NCI-H2196 treated with DMSO at 0.1 percent for 48 hours (cell line): ENCODE results near the gene TEKT5.
A peak's percentile ranks its signal among the peaks of the same experiment; 100 is the strongest.
"Not testable (repeated sequence)": the region's sequence is repeated elsewhere in the genome, so short reads cannot be mapped to it uniquely, and the experiment has no call there.

Experiments
- DNase-seq: peaks from one replicate; lab custom pipeline; 2025; ENCODE audit not compliant: unreplicated experiment; lab: John Stamatoyannopoulos, UW

Gene TEKT5

DNA sequence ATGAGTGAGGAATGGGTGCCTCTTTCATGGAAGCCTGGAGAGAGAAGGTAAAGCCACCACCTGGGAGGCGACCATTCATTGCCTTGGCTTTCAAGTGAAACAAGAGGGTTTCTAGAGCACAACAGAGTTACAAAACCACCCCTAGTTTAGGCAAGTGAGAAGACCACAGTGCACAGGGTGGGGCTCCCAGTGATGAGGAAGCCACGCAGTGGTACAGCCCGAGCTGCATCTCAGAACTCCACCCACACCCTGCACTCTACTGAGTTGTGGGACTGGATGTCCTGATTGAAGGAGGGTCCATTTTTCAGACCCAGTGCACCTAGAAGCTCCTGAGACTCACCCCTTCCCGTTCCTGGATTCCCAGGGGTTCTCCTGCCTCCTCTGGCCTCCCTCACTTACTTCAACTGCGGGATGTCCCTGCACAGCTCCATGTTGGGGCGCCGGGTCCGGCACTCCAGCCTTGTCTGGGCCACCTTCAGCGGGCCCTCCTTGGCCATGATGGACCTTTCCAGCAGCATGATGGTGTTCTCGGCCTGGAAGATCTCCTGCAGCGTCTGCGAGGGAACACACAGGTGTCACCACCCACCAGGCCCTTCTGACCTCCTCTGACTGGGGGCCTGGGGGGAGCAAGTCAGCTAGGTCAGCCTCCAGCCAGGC lies 59.2 kb downstream of the TEKT5 start:
- DNase-seq = no peak

DNA sequence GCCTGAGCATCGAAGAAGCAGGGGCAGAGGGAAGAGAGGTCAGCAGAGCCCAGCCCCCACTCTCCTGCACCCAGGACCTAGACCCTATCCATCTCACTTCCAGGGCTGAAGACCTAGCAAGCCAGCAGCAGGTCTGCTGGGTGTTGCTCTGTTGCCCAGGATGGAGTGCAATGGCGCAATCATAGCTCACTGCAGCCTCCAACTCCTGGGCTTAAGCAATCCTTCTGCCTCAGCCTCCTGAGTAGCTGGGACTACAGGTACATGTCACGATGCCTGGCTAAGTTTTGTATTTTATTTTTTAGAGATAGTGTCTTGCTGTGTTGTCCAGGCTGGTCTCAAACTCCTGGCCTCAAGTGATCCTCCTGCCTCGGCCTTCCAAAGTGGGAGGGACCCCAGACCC lies 61.3 kb downstream of the TEKT5 start:
- not testable (repeated sequence) for DNase-seq

DNA sequence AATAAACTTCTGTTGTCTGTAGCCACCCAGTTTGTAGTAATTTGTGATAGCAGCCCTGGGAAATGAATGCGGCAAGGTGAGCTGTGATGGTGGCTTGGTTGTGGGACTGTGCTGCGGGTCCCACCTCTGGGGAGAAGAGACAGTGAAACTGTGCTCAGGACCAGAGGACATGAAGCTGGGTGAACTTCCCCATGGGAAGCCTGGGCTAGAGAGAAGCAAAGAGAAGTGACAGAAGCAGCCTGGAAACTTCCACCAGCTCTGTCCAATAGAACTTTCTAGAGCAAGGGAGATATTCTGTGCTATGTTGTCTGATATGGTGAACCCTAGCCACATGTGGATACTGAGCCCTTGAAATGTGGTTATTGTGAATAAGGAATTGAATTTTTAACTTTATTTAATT lies 62.8 kb downstream of the TEKT5 start:
- DNase-seq = no peak

DNA sequence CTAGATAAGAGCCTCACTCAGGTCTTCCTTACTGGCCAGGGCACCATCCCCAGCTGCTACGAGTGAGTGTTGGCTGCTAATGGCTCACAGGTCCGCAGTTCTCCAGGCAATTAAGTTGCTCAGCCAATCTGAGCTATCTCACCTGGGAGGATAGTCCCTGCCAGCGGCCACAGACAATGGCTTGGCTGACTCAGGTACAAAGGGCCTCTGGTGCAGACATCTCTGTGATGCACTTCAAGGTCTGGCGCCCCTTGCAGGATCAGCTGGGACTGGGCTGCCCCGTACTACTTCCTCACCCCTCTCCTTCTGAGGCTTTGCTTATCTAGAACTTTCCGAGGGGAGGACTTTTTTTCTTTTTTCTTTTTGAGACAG lies 65.2 kb downstream of the TEKT5 start:
- no peak for DNase-seq

DNA sequence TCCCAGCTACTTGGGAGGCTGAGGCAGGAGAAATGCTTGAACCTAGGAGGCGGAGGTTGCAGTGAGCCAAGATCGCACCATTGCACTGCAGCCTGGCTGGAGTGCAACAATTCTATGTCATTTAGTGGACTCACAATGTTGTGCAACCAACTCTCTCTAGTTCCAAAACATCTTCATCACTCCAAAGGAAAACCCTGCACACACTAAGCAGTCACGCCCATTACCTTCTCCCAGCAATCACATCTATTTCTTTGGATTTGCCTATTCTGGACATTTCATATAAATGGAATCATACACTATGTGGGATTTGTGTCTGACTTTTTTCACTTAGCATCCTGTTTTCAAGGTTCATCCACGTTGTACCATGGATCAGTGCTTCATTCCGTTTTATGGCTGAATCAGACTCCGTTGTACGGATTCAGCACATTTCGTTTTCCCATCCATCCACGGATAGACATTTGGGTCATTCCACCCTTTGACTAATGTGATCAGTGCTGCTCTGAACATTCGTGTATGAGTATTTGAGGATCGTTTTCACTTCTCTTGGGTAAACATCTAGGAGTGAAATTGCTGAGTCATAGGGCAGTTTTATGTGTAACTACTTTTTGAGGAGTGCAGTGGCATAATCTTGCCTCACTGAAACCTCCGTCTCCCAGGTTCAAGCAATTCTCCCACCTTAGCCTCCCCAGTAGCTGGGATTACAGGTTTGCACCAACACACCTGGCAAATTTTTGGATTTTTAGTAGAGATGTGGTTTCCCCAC lies 69.0 kb downstream of the TEKT5 start:
- no peak for DNase-seq

DNA sequence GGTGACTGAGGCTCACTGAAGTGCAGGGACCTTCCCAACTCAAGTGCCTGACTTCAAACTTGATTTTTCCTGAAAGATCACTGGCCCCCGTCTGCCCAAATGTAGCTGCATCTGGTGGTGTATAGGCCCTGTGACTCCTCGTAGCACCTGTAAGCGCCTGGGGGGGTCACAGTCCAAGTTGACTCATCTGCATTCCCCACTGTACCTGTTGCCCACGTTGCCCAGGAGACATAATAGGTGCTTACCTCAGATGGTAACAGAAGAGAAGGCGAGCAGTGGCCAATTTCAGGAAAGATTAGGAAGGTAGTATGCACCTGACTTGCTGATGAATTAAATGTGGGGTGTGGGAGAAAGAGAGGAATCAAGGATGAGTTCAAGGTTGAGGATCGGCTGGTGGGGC lies 70.2 kb downstream of the TEKT5 start:
- no peak for DNase-seq

DNA sequence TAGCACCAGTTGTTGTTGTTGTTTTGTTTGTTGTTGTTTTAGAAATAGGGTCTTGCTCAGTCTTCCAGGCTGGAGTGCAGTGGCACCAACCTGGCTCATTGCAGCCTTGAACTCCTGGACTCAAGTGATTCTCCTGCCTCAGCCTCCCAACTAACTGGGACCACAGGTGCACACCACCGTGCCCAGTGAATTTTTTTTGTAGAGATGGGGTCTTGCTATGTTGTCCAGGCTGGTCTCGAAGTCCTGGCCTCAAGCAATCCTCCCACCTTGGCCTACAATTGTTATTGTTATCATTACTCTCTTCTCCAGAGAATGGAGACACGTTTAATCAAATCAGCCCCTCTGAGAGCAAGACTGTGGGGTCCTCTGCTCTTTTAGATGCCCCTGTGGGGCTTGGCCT lies 71.7 kb downstream of the TEKT5 start:
- no peak for DNase-seq

DNA sequence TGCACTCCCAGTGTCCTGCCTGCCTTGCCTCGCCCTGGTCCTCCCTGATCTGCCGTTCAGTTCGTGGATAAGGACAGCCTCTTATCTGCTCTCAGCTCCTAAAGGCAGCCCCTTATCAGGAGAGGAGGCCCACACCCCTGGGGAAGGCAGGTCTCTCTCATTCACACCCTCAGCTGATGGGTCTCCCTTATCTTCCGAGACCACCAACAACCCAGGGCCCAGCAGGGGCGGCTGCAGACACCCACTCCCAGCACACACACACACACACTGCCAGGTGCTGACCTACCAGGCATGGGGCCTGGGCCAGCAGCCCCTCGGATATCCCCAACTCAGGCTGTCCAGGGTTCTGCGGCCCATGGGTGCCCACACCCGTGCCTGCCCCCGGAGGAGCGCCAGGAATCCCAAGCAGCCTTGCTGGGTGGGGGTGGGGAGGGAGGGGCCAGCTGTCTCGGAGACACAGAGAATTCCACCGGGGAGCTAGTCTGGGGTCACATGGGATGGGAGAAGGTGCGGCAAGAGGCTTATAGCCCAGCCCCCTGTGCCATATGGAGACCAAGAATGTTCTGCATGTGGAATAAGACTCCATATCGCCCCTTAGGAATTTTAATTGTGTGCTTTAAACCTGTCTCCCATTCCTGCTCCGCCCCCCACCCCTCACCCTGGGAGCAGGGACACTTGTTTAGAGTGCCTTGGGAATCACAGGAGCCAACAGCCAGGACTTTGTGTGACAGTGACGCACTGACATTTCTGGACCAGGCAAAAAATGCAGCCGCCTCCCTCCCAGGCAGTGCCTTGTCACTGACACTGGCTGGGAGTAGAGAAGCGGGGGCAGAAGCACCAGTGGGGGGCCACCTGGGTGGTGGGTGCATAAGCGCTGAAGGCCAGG lies 72.5 kb downstream of the TEKT5 start:
- DNase-seq = no peak

DNA sequence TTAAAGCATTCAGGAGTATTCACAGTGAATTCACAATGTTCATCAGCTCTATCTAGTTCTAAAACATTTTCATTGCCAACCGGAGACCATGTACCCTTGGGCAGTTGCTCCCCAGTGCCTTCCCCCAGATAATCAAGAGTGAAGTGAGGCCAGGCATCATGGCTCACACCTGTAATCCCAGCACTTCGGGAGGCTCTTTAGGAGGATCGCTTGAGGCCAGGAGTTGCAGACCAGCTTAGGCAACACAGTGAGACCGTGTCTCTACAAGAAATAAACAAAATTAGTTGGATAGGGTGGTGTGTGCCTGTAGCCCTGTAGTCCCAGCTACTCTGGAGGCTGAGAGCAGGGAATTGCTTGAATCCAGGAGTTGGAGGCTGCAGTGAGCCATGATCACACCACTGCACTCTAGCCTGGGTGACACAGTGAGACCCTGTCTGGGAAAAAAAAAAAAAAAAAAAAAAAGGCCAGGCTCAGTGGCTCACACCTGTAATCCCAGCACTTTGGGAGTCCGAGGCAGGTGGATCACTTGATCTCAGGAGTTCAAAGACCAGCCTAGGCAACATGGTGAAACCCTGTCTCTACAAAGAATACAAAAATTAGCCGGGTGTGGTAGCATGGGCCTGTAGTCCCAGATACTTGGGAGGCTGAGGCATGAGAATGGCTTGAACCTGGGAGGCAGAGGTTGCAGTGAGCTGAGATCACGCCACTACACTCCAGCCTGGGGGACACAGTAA lies 73.3 kb downstream of the TEKT5 start:
- not testable (repeated sequence) for DNase-seq

DNA sequence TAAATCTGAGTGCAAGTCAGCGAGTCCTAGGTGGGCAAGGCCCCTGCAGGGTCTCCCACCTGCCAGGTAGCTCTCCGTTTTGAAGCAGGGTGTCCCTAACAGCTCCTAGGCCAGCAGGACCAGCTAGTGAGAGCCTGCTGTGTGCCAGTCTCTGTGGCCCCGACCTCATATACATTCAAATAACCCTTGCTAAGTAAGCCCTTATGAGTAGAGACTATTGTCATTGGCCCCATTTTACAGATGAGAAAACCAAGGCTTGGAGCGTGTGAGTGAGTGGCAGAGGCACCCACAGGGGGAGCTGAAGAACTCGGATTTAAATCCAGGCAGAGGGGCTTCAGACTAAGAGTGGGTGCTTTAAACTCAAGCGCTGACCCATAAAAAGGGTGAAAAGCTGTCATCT lies 74.6 kb downstream of the TEKT5 start:
- no peak for DNase-seq

DNA sequence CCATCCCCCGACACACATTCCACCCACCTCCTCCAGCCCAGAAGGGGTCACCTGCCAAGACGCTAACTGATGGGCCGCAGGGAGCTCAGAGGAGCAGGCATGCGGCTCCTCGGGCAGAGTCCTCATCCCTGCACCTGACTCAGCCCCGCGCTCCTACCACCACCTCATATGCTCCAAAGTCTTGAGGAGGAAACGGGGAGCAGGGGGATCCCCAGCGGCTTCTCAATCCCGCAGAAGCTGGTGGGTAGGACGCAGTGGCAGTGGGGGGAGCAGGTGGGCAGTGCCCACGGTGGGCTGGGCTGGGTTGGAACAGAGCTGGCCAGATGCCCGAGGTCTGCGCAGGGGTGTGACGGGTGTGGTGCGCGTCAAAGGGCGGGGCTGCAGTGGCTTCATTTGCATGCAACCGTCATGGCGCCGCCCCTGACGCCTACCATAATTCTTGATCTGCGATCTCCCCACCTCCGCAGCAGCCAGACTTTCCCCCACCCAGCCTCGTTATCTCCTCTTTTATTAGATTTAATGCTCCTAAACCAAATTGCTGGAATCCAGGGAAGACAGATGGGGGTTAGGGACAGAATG lies 75.4 kb downstream of the TEKT5 start:
- DNase-seq = no peak

DNA sequence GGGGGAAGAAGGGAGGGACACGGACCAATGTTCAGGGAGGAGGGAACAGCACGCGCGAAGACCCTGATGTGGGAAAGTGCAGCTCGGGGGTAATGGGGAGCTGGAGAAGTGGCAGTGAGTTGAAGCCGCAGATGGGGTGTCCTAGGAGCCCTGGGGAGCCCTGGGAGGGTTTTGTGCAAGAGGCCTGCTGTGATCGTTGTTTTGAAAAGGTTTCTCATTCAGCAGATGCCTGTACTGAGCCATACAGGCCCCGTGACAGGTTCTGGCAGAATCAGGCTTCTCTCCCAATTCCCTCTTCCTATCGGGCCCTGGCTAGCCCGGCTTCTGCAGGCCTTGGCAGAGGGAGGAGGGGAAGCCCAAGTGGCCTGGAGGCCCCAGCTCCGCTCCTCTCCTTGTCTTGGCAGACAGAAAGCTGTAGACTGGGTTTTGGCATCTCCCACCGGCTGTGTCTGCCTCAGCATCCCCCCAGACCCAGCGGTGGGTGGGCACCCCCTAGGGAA lies 76.0 kb downstream of the TEKT5 start:
- no peak for DNase-seq

DNA sequence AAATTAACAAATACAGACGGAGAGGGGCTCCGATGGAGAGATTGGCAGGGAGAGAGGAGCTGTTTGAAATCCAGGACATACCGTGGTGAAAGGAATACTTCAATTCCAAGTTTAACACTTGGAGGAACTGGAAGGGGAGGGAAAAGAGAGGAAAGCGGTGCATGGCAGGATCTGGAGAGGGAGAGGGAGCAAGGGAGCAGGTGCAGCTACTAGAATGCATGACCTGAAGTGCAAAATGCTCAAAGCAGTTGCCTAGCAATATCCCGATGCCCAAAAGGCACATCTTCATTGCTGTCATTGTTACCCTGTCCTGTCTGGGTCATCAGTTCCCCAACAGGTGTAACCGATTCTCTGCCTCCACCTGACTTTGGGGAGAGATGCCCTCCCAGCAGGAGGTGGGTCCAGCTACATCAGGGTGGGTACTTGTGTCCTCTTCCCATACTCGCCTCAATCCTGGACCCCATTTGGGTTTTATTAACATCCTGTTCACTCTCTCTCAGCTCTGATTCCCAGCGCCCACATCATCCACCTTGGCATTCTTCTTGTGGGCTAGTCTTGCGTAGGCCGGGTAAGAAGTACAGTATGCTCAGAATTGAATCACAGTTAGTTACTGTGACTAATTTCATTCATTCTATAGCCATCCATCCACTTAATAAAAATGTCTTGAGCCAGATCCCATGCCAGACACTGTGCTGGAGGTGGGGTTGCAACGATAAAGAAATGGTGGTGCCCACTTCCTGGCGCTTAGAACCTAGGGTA lies 76.9 kb downstream of the TEKT5 start:
- DNase-seq = peak; percentile 29

DNA sequence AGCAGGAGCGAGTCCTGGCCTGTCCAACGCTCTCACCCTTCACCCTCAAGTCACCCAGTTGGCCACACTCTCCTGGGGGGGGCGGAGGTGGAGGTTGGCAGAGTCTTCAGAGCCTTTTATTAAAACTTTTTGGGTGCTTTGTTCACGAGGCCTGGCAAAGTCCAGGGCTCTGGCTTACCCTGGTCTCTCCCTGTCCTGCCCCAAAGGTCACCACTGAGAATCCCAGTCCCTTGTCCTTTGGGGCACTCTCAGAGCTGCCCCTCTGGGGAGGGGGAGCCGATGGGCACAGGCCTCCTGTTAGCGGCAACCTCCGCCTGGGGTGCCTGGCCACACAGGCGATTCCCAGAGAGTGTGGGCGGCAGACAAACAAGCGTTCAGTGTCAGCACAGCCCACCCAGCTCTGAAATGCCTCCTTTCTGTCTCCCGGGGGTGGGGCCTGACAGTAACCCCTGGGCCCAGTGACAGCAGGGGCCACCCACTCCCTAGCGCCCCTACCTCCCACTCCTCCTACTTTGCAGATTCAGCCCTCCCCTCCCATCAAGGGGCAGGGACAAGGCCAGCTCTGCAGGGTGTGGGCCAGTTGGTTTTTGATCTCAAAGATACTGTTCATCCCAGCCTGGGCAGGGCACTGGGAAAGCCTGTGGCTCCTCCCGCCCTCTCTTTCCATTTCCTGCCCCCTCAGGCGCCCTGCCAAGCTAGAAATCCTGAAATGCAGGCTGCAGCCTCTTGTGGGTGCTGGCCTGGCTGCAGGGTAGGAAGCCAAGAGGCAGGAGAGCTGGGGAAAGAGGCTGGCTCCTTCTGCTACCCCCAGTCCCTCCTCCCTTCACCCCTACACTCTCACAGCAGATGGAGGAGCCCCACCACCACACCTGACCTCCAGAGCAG lies 77.7 kb downstream of the TEKT5 start:
- DNase-seq = peak; percentile 88

DNA sequence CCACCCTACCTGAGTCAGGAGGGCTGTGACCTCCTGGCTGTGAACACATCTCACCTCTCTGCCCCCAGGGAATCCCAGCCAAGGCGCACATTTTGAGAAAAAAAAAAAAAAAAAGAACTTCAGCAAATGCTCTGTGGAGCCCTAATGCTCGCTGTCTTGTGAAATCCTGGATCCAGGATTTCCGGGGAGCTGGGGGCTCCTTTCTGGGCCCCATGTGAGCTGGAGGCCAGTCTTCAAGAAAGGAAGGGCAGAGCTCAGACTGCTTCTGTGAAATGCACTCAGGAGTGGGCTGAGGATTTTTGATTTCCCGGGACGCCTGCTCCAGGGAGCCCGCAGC lies 78.3 kb downstream of the TEKT5 start:
- no peak for DNase-seq

DNA sequence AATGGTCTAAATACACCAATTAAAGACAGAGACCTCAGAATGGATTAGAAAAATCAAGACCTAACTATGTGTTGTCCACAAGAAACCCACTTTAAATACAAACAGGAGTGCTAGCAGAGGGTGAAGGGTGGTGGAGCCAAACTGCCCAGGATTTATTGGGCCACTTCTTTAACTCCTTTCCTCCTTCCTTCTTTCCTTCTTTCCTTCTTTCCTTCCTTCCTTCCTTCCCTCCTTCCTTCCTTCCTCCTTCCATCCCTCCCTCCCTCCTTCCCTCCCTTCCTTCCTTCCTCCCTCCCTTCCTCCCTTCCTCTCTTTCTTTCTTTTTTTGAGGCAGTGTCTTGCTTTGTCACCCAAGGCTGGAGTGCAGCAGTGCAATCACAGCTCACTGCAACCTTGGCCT lies 80.0 kb downstream of the TEKT5 start:
- no peak for DNase-seq

DNA sequence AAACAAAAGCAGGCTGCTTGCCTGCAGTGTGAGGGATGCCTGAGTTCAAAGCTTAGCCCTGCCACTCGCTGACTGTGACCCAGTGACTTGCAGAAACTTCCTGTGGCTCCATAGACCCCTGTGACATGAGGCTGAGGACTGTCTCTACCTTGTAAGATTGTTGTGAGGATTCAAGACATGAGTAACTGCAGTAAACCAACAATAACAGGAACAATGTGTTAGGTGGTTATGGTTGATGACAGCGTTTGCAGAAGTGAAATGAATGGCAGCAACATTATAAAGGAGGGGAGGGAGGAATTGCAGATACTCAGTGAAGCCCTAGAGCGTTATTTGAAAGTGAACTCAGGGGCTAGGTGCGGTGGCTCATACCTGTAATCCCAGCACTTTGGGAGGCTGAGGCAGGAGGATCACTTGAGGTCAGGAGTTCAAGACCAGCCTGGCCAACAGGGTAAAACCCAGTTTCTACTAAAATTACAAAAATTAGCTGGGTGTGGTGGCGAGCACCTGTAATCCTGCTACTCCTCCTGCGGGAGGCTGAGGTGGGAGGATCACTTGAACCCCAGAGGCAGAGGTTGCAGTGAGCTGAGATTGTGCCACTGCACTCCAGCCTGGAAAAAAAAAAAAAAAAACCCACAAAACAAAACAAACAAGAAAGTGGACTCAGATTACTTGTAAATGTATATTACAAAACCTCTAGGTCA lies 80.8 kb downstream of the TEKT5 start:
- DNase-seq = no peak

DNA sequence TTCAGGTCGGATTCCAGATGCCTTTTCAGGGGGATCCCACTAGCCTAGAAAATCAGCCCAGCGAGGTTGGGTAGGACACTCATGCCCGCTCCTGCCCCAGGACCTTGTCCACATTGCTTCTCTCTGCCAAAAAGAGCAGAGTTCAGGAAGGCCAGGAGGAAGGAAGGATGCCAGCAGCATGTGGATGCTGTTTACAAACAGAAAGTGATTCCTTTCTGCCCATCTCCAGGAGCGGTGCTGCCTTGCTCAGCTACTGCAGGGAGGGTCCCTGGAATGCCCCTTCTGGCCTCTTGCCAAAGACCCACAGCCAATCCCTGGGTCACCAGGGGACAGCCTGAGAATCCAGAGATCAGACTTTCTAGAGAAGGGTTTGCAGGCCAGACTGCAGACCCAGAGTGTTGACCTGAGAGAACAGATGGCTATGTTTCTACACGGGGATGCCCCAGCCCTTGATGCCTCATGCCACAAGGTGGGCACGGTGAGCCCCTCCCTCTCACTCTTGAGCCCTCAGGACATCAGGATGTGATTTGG lies 82.0 kb downstream of the TEKT5 start:
- DNase-seq = no peak
